GM21447 (cell line): ENCODE measurements around the gene TMCO2.

Experiments used
- ATAC-seq: cut with Tn5 transposase; IDR thresholded peaks from one replicate; pipeline ENCODE4 v1.9.1; 2021; ENCODE audit not compliant: unreplicated experiment

The TMCO2 gene

DNA sequence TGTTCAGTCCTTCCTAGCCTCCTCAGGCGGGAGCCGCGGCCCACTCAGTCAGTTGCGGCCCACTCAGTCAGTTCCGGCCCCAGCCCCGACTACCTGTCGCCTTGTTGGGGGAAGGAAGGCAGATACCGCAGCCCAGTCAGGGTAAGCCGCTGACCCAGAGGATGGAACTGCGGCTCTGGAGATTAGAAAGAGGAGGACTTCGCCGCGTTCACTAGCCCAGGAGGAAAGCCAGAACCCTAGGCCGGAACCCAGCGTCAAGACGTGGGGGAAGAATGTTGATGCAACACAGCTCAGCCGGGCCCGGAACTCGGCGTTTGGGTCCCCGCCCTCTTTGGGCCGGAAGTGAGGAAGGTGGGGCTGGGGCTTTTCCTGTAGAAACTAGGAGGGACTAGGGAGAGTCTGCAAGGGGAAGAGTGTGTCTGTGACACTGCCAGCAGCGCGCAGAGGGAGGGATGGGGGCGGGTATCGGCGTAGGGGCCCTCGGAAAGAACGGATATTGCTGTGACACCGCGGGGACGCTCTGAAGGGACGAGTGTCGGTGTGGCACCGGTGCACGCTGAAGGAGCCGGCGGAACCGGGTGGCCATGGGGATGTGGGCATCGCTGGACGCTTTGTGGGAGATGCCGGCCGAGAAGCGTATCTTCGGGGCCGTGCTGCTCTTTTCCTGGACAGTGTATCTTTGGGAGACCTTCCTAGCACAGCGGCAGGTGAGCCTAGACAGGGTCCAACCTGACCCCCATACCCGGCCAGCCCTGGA is 10.1 kb downstream of the TMCO2 start, which contains the start of gene ZMPSTE24:
Gene ZMPSTE24, plus strand, starts transcription at position 549 of the 757 bp plus-strand sequence. Its CDS starts 36 bp downstream, at position 585.
- peak; percentile 82 for ATAC-seq

DNA sequence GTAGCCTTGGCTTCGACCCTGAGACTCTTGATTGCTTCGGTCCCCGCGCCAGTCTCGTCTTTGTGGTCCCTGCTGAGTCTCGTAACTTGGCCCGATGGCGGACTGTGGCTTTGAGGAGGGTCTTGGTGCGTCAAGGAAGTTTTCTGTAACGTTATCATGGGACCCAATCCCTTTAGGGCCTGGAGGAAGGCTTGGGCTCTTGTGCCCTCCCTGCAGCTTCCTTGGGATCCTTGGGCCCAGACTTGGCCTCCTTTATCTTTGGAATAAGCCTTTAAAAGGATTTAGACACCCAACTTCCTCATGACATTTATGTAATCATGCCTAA is 10.7 kb downstream of the TMCO2 start:
- ATAC-seq: no peak

DNA sequence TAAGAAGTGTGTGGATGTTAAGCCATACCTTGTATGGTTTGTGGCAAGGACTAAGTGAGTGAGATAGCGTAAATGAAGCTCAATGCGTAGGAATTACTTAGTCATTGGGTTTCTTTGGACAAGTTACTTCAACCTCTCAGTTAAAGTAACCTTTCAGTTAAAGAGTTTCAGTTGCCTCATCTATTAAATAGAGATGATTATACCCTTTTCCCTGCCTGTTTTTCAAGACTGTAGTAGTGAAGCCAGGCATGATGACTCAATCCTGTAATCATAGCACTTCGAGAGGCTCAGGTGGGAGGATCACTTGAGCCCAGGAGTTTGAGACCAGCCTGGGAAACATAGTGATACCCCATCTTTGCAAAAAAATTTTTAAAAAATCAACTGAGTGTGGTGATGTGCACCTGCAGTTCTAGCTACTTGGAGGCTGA is 16.6 kb downstream of the TMCO2 start:
- ATAC-seq: no peak

DNA sequence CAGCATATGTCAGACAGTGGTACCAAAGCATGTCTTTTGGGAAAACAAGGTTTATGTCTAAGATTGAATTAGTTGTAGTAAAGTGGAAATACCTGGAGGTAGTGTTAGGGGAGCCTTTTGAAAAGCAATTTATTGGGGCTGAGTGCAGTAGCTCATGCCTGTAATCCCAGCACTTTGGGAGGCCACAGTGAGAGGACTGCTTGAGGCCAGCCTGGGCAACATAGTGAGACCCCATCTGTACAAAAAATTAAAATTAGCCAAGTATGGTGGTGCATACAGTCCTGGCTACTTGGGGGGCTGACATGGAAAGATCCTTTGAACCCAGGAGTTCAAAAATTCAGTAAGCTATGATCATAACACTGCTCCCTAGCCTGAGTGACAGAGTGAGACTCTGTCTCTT is 17.6 kb downstream of the TMCO2 start:
- no peak for ATAC-seq

DNA sequence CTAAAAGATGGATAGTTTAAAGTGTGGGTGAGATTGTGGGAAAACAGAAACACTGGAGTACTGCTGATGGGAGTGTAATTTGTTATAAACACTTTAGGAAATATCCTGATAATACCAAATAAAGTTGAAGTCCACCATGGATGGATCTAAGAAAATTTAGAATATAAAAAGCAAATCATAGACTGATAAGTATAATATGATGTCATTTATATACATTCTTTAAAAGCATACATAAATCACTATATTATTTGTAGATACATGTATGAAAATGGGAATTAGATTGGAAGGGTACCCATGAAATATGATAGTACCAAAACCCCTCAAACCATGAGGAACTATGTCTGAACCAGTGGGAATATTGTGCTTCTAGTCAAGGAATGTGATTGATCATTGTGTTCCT is 18.2 kb downstream of the TMCO2 start:
- no peak for ATAC-seq

DNA sequence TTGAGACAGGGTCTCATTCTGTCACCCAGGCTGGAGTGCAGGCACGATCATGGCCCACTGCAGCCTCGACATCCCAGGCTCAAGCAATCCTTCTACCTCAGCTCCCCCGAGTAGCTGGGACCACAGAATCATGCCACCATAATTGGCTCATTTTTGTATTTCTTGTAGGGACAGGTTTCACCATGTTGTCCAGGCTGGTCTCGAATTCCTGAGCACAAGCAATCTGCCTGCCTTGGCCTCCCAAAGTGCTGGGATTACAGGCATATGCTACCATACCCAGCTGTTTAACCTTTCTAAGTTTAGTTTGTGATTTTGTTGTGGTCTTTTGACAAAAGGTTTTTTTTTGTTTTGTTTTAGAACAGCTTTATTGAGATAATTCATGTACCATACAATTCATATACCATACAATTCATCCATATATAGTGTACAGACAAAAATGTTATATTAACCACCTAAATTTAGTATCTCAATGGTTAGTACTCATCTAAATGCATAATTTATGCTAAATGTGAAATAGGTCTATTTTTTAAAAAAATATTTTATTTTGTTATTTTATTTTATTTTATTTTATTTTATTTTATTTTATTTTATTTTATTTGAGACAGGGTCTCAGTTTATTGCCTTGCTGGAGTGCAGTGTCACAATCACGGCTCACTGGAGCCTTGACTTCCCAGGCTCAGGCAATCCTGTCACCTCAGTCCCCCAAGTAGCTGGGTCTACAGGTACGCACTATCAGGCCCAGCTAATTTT is 19.2 kb downstream of the TMCO2 start:
- ATAC-seq: no peak

DNA sequence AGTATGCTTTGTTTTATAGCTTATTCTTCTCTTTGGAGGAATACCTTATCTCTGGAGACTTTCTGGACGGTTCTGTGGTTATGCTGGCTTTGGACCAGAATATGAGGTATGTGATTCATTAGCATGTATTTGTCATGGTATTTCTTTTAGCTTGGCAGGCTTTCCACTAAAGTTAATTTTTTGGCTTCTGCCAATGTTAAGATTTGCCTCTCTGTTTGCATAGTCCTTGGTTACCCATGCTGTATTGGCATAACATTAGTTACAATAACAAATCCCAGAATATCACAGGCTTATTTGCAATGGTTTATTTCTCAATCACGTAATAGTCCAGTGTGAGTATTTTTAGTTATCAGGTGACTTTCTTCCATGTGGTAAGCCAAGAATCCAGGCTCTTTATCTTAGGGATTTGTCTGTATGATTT is 20.0 kb downstream of the TMCO2 start:
- ATAC-seq: no peak

DNA sequence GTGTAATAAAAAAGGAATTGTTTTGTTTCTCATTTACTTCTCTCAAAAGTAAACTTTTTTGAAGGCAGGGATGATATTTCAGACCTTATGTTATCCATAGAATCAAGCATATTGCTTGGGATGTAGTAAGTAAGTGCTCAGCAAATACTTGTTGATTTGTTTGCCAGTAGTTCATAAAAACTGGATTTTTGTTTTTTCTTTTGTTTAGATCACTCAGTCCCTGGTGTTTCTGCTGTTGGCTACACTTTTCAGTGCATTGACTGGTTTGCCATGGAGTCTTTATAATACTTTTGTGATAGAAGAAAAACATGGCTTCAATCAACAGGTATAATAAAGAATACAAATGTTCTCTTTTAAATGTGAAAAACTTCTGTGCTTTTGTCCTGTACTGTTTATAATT is 20.5 kb downstream of the TMCO2 start:
- ATAC-seq: no peak

DNA sequence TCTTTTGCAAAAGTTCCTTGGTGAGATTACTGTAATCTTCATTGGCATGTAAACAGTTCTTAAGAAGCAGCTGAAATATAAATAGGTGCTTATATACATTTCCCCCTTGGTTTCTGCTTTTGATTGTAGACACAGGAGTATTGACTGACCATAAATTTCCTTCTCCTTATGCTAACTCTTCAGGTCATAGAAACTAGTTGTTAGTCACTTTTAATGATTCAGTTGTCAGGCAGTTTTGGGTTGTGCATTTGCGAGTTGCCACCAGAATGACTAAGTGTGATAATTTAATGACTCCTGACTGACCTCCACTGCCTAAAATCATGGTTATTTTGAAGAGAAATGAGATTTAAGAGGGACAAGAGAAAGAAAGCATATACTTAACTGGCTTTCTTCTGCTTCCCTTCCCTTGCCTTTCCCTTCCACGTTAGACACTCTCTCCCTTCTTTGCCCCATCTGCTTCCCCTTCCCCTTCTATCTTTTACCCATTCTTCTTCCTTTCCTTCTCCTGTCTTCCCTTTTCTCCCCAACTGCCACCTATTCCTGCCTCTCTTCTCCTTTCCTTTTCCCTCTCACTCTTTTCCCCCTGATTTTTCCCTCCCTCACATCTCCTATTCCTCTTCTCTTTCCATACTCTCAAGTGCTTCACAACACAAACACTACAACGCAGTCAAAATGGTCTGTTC is 22.6 kb downstream of the TMCO2 start:
- no peak for ATAC-seq

DNA sequence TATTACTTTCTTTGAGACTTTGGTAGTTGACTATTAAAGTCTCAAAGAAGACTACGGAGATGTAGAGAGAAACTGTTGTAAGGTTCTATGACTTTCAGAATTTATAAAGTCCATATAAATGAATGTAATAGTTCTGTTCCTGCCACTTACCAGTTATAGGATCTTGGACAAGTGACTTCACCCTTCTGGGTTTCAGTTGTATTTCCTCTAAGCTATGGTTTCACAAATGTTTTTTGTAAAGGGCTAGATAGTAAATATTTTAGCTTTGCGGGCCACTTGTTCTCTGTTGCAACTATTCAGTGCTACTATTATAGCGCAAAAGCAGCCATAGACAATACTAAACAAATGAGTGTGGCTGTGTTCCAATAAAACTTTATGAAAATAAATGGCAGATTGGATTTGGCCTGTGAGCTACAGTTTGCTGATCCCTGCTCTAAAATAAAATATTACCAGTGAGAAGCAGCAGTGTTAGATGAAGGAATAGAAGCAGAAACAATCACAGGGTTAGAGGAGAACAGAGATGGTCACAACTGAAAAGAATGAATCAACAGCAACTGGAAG is 25.0 kb downstream of the TMCO2 start:
- ATAC-seq: no peak

DNA sequence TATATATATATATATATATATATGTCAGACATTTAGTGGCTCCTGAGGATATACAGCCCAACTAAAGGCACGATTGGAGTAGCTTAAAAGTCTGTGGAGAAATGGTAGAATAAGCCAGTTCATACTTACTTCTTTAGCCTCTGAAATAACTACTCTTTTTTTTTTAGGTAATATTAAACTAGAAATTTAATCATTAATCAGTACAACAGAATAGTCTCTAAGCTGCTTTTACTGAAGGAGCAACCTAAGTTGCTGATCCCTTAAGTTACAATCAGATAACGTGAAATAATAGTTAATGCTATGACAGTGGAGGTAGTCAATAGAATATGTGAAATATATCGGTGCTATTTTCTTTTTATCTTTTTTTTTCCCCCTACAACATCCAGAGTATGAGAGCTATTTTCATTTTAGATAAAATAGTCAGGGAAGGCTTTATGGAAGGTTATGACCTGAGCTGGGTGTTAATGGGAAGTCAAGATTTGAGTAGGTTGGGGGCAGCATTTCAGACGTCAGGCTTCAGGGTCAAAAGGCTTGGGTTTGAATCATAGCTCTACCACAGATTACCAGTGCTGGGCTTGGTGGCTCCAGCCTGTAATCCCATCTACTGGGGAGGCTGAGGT is 25.9 kb downstream of the TMCO2 start:
- ATAC-seq: no peak

DNA sequence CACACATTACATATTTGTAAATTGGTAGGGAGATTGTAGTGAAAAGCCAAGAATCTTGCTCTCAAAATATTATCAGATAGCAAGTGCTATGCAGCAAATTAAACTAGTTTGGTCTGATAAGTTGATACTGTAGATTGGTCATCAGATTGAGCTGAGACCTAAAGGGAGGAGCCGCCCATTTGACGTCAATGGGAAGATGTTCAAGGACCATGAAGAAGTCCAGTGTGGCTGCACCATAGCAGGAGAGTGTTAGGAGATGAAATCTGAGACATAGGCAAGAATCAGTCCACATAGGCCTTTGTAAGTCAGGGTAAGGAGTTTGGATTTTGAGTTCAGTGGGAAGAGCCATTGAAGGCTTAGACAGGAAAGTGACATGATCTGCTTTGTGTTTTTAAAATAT is 26.6 kb downstream of the TMCO2 start:
- no peak for ATAC-seq

DNA sequence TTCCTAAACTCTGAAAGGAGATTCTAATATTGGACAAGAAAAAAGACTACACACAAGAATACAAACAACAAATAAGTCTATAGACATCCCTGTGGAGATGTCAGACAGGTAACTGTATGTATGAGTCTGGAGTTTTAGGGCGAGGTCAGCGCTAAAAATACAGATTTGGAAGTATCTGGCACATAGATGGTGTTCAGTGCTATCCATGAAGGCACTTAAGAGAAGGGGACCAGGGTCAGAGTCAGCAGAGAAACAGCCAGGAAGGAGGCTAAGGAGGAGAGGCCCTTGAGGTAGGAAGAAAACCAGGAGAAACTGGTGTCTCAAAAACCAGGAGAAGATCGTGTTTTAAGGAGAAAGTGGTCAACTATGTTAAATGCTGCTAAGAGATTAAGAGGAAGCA is 28.4 kb downstream of the TMCO2 start:
- ATAC-seq: no peak

DNA sequence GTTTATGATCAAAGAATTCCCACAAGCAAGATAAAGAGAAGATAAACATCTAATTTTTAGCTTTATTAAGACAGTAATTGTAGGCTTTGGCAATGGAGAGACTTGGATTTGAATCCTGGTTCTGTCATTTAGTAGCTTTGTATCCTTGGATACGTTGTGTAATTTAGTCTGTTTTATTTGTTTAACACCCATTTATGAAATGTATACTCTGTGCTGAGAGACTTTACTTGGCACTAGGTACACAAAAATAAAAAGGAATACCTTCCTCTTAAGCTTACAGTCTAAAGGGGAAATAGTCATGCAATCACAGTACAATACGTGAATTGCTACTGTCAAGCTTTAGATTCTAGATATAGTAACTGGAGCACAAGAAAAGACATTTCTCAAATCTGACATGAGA is 34.1 kb downstream of the TMCO2 start:
- ATAC-seq: no peak

DNA sequence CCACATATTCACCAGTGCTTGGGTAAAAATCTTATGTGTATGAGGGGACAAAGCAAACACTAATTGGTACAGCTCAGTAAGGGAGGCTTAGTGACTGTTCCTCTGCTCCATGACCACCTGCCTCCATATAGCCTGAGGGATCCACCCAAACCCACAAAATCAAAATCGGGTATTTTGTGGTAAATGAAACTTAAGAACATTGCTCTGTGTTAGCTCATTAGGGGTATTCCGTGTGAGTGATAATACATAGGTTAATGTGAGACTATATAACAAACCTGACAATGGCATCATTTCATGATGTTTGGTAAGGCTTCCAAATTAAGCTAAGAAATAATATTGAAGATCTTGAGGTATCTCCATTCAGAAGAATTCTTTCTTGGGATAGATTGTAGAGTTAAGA is 43.6 kb downstream of the TMCO2 start:
- no peak for ATAC-seq

DNA sequence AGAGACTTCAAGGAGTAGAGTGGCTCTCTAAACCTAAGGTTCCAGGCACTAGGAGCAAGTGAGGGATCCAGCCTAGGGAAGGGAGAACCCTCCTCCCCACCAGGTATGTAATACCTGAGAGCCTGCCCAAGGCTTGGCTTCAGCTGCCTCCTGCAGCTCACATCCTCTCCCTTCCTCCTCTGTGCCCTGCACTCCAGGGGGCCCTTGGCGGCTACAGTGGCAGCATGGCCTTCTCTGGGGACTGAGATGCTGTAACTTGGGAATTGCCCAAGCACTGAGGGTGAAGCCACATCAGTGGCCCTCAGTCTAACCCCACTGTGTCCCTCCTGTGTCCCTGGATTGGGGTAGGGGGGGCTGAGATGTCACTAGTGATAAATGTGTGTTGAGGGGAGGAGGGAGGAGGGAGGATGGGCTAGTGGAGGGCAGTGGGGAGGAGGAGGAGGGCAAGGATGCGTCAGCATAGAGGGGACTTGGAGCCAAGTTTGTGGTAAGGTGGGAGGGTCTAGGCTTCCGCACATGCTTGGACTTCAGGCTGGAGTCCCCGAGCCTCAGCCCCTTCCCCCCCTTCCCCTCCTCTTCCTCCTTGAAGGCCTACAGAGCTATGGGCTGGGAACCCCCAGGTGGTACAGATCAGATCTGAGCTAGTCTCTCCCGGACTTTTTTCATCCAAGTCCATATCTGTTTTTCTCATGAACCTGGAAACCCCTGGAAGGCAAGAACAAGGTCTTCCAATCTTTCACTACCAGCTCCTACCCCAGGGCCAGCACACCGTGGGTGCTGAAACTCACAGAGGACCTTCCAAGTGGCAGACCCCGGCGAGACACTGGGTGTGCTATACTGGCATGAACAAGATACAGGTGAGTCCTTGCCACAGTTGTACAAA is 51.9 kb downstream of the TMCO2 start:
- no peak for ATAC-seq

DNA sequence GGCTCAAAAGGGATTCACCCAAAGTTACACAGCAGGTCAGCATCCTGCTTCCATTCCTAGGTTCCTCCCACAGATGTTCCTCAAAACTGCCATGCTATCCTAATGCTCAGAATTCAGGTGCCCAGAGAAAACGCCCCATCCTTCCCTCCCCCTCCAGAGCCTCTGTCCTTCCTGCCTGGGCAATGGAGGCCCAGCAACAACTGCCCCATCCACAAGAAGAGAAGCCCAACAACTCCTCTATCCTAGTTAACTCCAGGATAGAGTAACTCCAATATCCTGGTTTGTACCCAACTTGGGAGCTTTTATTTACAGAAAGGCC is 52.5 kb downstream of the TMCO2 start:
- ATAC-seq: no peak

DNA sequence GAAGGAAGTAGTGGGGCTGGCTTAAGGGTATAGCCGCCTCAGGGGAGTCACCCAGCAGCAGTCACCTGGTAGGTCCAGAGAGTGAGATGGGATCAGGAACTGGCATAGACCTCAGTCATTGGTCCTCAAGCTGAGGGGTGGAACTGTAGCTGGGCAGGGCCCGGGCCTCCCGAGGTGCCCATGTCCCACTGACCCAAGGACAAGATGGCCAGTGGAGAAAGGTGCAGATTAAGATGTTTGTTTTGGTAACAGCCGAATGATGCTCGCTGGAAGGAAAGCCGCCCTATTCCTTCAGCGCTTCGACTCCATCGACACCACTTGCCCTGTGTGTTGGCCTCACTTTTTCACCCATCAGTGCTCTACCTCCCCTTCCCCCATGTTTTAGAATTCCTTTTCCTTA is 52.9 kb downstream of the TMCO2 start:
- ATAC-seq: no peak

DNA sequence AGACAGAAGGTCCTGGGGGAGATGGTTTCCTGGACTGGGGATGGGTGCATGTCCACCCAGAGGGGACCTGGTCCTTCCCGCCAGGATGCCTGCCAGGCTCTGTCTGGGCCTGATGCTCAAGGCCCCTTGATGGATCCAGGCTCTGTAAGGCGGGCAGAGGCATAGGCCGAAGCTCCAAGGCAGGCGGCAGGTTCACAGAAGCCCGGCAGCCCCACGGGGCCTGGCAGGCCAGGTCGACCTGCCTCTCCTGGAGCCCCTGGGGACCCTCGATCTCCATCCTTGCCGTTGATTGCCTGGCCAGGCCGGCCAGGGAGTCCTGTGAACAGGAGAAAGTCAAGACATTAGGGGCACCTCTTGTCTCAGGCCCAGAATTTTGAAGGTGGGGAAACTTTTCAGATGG is 53.3 kb downstream of the TMCO2 start:
- ATAC-seq: no peak
